Measurements from ENCODE around the gene MAG.

The MAG gene

GRCh38 chr19:35271546-35271945 is 20.4 kb upstream of the MAG start:
- H3K27ac ChIP-seq, result no peak overlapping the region
- no peak for DNase-seq (ENCODE audit: low spot score)
- no peak for TF ChIP-seq CTCF (IDR thresholded peaks at IDR 0.05)
- no peak overlapping the region for H3K4me3 ChIP-seq

- DNase-seq (ENCODE audit: low spot score), result no peak
- TF ChIP-seq CTCF (IDR thresholded peaks at IDR 0.05), result no peak
- H3K4me3 ChIP-seq, result no peak overlapping the region
- no peak overlapping the region for H3K27ac ChIP-seq
These were observed 19.7 kb upstream of the MAG start for GRCh38 chr19:35272122-35272719.

- no peak overlapping the region for H3K4me3 ChIP-seq
- DNase-seq (ENCODE audit: low spot score), result no peak
- no peak for TF ChIP-seq CTCF (IDR thresholded peaks at IDR 0.05)
- H3K27ac ChIP-seq, result no peak overlapping the region
These were observed 18.9 kb upstream of the MAG start for GRCh38 chr19:35272954-35273649.

- Histone ChIP-seq H3K27ac (no peak overlapping the region), H3K4me3 (no peak overlapping the region)
- no peak for DNase-seq (ENCODE audit: low spot score)
- no peak for TF ChIP-seq CTCF (IDR thresholded peaks at IDR 0.05)
These were observed 18.2 kb upstream of the MAG start for GRCh38 chr19:35273686-35274259.

GRCh38 chr19:35274323-35274722 is 17.6 kb upstream of the MAG start:
- Histone ChIP-seq H3K4me3 (no peak overlapping the region), H3K27ac (no peak overlapping the region)
- no peak for DNase-seq (ENCODE audit: low spot score)
- TF ChIP-seq CTCF (IDR thresholded peaks at IDR 0.05), result no peak

GRCh38 chr19:35276706-35277281 is 15.2 kb upstream of the MAG start:
- Histone ChIP-seq H3K27ac (no peak overlapping the region), H3K4me3 (no peak overlapping the region)
- no peak for DNase-seq (ENCODE audit: low spot score)
- no peak for TF ChIP-seq CTCF (IDR thresholded peaks at IDR 0.05)

Measured in coronary artery (tissue), 2 donors.